ENCODE data around the gene MVB12B. TPM values are rescaled to one million over a fixed set of nuclear protein-coding genes. Genes with fewer than 3 reads are reported as not detected.

MVB12B gene
- total and polyA plus RNA-seq, 2 of the 13 experiments (the other 11 are each of a cell fraction or from before 2014, with no cell fraction given): 12.1 to 30.1 TPM

DNA sequence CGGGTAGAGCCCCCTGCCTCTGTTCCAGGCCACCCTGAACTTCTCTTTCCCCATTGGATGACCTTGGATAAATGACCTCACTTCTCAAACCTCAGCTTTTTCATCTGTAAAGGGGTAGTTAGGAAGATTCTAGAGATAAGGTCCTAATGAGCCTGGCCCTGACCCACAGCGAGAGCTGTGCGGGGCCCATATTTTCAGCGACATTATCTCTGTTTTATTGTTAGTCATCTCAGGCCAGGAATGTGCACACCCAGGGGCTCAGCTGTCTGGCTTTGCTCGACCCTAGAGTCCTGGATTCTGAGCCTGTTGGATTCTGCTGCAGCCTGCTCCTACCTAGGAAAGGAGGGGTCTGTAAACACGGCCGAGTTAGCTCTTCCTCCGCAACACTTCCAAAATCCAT, 205.9 kb downstream of the MVB12B start:
- CTCF ChIA-PET (ENCODE audit: low intra/inter-chr PET ratio, low total read pairs): no interaction called here
- POLR2A ChIA-PET: no interaction called here
- FAIRE-seq: no peak

More for the DNA sequence above, 205.9 kb downstream of the MVB12B start:
- intact Hi-C loops (cut with micrococcal nuclease; ENCODE audit: unreplicated experiment): no loop called here
- Histone ChIP-seq H2AFZ (ENCODE audit: low read length) (no peak overlapping the region), H3K9ac (ENCODE audit: insufficient read depth, low read depth, low read length) (no peak overlapping the region), H3K79me2 (ENCODE audit: insufficient read depth, low read length) (no peaks in the 10 kb centered on the region), H4K20me1 (ENCODE audit: insufficient read depth, low read length) (no peaks in the 10 kb centered on the region), H3K27me3 (ENCODE audit: control insufficient read depth in 1 of 2, insufficient read depth in 2 of 2, low read length in 2 of 2) (no peaks in the 10 kb centered on the region), H3K4me2 (ENCODE audit: low read depth, low read length) (no peak overlapping the region), H3K36me3 (replicated peaks in 1 of 2; ENCODE audit: control insufficient read depth in 1 of 2, insufficient read depth in 2 of 2, low read length in 2 of 2) (no peaks in the 10 kb centered on the region), H3K27ac (ENCODE audit: extremely low read length, insufficient read depth, low read length) (no peak overlapping the region), H3K4me1 (ENCODE audit: insufficient read depth, low read length) (peaks cover 61% of the 10 kb centered on the region), H3K9me3 (ENCODE audit: low read length) (no peaks in the 10 kb centered on the region), H3K4me3 (replicated peaks in 1 of 3; ENCODE audit: insufficient read depth in 1 of 3, low read depth in 2 of 3, low read length in 3 of 3) (no peak overlapping the region)
- no TSS peak for BruUV-seq (replicated peaks)
- 63% methylated on average over 8 of the region's 8 CpGs for WGBS (ENCODE audit: low lambda C conversion rate)
- in situ Hi-C loops (cut with HindIII; ENCODE audit: extremely low pct_ligation_motif_present, low pct_unique_long_range_greater_than_20kb): no loop called here
- no peak for DNase-seq (ENCODE audit: low spot score)
- TF ChIP-seq NFE2L2 (IDR thresholded peaks at IDR 0.05; ENCODE audit: low read length): no peak
- no peak for TF ChIP-seq SIX1 (CRISPR knock-in tag; IDR thresholded peaks at IDR 0.05; ENCODE audit: borderline replicate concordance)
- no peak for TF ChIP-seq ZNF34 (CRISPR knock-in tag; IDR thresholded peaks at IDR 0.05; ENCODE audit: borderline replicate concordance)
- no peak for TF ChIP-seq ZNF383 (CRISPR knock-in tag; IDR thresholded peaks at IDR 0.05; ENCODE audit: borderline replicate concordance)
- TF ChIP-seq SALL2 (CRISPR knock-in tag; IDR thresholded peaks at IDR 0.05): no peak
- no peak for TF ChIP-seq KLF16 (CRISPR knock-in tag; IDR thresholded peaks at IDR 0.05)
- TF ChIP-seq ZMAT3 (CRISPR knock-in tag; conservative IDR thresholded peaks at IDR 0.05): no peak
- no peak for TF ChIP-seq ZNF552 (CRISPR knock-in tag; IDR thresholded peaks at IDR 0.05; ENCODE audit: borderline replicate concordance)
- TF ChIP-seq, protein P1, sequence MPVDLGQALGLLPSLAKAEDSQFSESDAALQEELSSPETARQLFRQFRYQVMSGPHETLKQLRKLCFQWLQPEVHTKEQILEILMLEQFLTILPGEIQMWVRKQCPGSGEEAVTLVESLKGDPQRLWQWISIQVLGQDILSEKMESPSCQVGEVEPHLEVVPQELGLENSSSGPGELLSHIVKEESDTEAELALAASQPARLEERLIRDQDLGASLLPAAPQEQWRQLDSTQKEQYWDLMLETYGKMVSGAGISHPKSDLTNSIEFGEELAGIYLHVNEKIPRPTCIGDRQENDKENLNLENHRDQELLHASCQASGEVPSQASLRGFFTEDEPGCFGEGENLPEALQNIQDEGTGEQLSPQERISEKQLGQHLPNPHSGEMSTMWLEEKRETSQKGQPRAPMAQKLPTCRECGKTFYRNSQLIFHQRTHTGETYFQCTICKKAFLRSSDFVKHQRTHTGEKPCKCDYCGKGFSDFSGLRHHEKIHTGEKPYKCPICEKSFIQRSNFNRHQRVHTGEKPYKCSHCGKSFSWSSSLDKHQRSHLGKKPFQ (CRISPR knock-in tag; IDR thresholded peaks at IDR 0.05; ENCODE audit: insufficient replicate concordance): no peak
- no peak for TF ChIP-seq TBX3 (IDR thresholded peaks at IDR 0.05; ENCODE audit: borderline replicate concordance)
- no peak for TF ChIP-seq FOXO1 (CRISPR knock-in tag; IDR thresholded peaks at IDR 0.05)
- TF ChIP-seq, protein P2, sequence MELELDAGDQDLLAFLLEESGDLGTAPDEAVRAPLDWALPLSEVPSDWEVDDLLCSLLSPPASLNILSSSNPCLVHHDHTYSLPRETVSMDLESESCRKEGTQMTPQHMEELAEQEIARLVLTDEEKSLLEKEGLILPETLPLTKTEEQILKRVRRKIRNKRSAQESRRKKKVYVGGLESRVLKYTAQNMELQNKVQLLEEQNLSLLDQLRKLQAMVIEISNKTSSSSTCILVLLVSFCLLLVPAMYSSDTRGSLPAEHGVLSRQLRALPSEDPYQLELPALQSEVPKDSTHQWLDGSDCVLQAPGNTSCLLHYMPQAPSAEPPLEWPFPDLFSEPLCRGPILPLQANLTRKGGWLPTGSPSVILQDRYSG (CRISPR knock-in tag; IDR thresholded peaks at IDR 0.05): no peak
- TF ChIP-seq RARA (CRISPR knock-in tag; IDR thresholded peaks at IDR 0.05): no peak
- no peak; the same call in 2 of the 3 replicates for ATAC-seq
